ENCODE measurements around the gene AKR1C1. TPM values are rescaled to one million over a fixed set of nuclear protein-coding genes. Genes with fewer than 3 reads are reported as not detected.
"Not testable (repeated sequence)": the region's sequence is repeated elsewhere in the genome, so short reads cannot be mapped to it uniquely, and the experiment has no call there.

Gene AKR1C1
- total RNA-seq (2012; rRNA removed) = 3.6 and 5.0 TPM in 2 replicates
- polyA plus RNA-seq (2012; rRNA removed) = 3.8 and 5.4 TPM in 2 replicates
- polyA plus RNA-seq (2012; cell fraction: cytosol; rRNA removed) = 2.3 and 3.5 TPM in 2 replicates
- polyA plus RNA-seq (2012; cell fraction: nucleus; rRNA removed; ENCODE audit: low replicate concordance) = 2.6 and 11.5 TPM in 2 replicates
- Bru-seq, nascent RNA = percentile 67 among the genes with signal in this experiment
- BruChase-seq, experiment 1, labeled RNA remaining after a 6-hour chase = percentile 69 among the genes with signal in this experiment
- BruChase-seq, experiment 2, labeled RNA remaining after a 2-hour chase = percentile 65 among the genes with signal in this experiment
- long read RNA-seq, full-length matches to known transcripts = 2 of 9 reads
- long read RNA-seq, partial matches to known transcripts = 5 of 9 reads
- long read RNA-seq, other reads (novel, unspliced or antisense) = 2 of 9 reads

DNA sequence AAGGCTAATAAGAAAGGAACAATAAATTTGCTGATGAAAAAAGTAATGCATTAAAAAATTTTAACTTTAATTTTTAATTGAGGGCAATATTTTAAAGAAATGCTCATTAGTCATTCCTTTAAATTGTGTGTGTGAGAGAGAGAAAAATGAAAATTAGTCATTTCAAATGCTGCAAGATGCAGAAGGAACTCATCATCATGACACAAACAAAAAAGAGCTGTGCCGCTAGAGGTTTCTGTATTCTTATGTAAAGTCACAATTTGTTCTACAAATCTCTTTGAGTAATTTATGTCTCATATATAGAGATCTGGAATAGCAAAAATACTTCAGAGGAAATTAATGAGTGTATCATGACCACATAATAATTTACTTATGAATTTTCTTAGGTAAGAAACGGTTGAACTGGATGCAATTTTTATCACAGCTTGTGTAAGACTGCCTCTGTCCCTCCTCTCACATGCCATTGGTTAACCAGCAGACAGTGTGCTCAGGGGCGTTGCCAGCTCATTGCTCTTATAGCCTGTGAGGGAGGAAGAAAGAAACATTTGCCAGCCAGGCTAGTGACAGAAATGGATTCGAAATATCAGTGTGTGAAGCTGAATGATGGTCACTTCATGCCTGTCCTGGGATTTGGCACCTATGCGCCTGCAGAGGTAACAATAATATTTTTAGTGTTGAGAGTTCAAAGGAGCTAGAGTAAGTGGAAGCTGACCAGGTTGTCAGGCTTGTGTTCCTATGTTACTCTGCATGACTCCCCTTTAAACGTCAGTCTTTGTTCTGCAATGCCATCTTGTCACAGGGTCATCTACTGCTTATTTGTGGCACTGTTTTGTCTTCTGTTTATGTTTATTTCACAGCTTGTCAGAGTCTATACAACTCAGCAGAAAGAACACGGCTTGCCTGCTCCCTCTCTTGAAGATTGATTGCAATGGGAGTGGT lies at the start of gene AKR1C1:
TSS of gene AKR1C1 (plus strand) at position 540 of the 939 bp plus-strand sequence. CDS start at position 570, 30 bp downstream.
- H2AFZ ChIP-seq (replicated peaks; ENCODE audit: low read length, poor library complexity); H2AK9ac ChIP-seq (replicated peaks; ENCODE audit: low read depth, low read length, poor library complexity); H3K9ac ChIP-seq (ENCODE audit: low read depth, low read length); CTCF ChIA-PET; H3K36me3 ChIP-seq (ENCODE audit: control insufficient read depth, insufficient read depth, low read length); H4K91ac ChIP-seq (ENCODE audit: insufficient read depth, low read depth, low read length); H3K79me1 ChIP-seq (ENCODE audit: low read depth in 1 of 2, low read length in 2 of 2); H3K4me1 ChIP-seq (ENCODE audit: control insufficient read depth, insufficient read depth, low read length); H2AK5ac ChIP-seq (ENCODE audit: low read depth, low read length); DNase-seq; H3K27ac ChIP-seq (ENCODE audit: insufficient read depth, low read length); H4K5ac ChIP-seq (ENCODE audit: low read depth, low read length); H2BK20ac ChIP-seq (ENCODE audit: low read depth, low read length); POLR2A ChIA-PET (ENCODE audit: unreplicated experiment); H4K8ac ChIP-seq (ENCODE audit: low read depth in 2 of 2, low read length in 2 of 2); H3K18ac ChIP-seq (ENCODE audit: low read depth, low read length); dilution Hi-C loops (cut with HindIII; ENCODE audit: low sequenced_read_pairs, unreplicated experiment); in situ Hi-C loops (cut with MboI; ENCODE audit: low sequenced_read_pairs); H2BK5ac ChIP-seq (ENCODE audit: low read depth, low read length, poor library complexity, severe bottlenecking); H3K9me1 ChIP-seq (ENCODE audit: insufficient read depth, low read length); H3K23ac ChIP-seq (ENCODE audit: low read depth, low read length); H3K56ac ChIP-seq (ENCODE audit: extremely low read depth, insufficient read depth, low read length); H3K4ac ChIP-seq (ENCODE audit: low read depth, low read length); H2BK15ac ChIP-seq (ENCODE audit: low read depth, low read length); H3K27me3 ChIP-seq (ENCODE audit: control insufficient read depth, insufficient read depth, low read length); H2BK120ac ChIP-seq (ENCODE audit: low read depth, low read length); H3K9me3 ChIP-seq (ENCODE audit: control insufficient read depth, insufficient read depth, low read length); H3K14ac ChIP-seq (replicated peaks; ENCODE audit: low read depth, low read length); H4K20me1 ChIP-seq (ENCODE audit: insufficient read depth, low read length): not testable (repeated sequence)
- Histone ChIP-seq H3K4me2 (ENCODE audit: low read depth, low read length) (peak within 1 kb of the TSS; percentile 54), H3K4me3 (ENCODE audit: insufficient read depth, low read depth, low read length) (peak within 1 kb of the TSS; percentile 11)
- WGBS, 2 experiments (ENCODE audit: extremely low coverage in 2 of 2, insufficient read length in 1 of 2) = no CpG with 5 or more reads among the region's 7 CpGs
- BruUV-seq (replicated peaks) = TSS peak; percentile 75
- ATAC-seq (ENCODE audit: low read depth) = peak; percentile 100
- intact Hi-C loops (cut with micrococcal nuclease) = loop anchor here (5.0 kb wide), 1 partner anchor 116 kb away; no protein-coding TSS in a partner anchor

Data from IMR-90 (cell line).